ENCODE measurements around the gene OR6N1.

OR6N1 gene

GRCh38 chr1:158771950-158772866 lies at the start of gene OR6N1:
TSS of gene OR6N1 (minus strand) at chr1:158772195. CDS start at chr1:158766682, 5,513 bp downstream.
- ChIA-PET POLR2A (no interaction called here), CTCF (no interaction called here)
- TF ChIP-seq LEF1 (IDR thresholded peaks at IDR 0.05; ENCODE audit: borderline replicate concordance) (no peak), L3MBTL2 (conservative IDR thresholded peaks at IDR 0.05) (no peak), CTBP1 (IDR thresholded peaks at IDR 0.05; ENCODE audit: borderline replicate concordance) (no peak), NFRKB (IDR thresholded peaks at IDR 0.05) (no peak), FOXA1 (IDR thresholded peaks at IDR 0.05) (no peak), BHLHE40 (IDR thresholded peaks at IDR 0.05; ENCODE audit: borderline replicate concordance) (no peak), SP1 (IDR thresholded peaks at IDR 0.05) (no peak), ZNF384 (IDR thresholded peaks at IDR 0.05) (no peak), FOXM1 (IDR thresholded peaks at IDR 0.05; ENCODE audit: borderline replicate concordance) (no peak), FOXK2 (IDR thresholded peaks at IDR 0.05) (no peak), SUZ12 (IDR thresholded peaks at IDR 0.05) (no peak), ELF4 (IDR thresholded peaks at IDR 0.05) (no peak), TARDBP (IDR thresholded peaks at IDR 0.05) (no peak), ARNT (IDR thresholded peaks at IDR 0.05) (no peak)
- TF ChIP-seq, protein P1, sequence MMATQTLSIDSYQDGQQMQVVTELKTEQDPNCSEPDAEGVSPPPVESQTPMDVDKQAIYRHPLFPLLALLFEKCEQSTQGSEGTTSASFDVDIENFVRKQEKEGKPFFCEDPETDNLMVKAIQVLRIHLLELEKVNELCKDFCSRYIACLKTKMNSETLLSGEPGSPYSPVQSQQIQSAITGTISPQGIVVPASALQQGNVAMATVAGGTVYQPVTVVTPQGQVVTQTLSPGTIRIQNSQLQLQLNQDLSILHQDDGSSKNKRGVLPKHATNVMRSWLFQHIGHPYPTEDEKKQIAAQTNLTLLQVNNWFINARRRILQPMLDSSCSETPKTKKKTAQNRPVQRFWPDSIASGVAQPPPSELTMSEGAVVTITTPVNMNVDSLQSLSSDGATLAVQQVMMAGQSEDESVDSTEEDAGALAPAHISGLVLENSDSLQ (IDR thresholded peaks at IDR 0.05) = no peak
- no peak for DNase-seq (ENCODE audit: extremely low spot score)

- DNase-seq (ENCODE audit: extremely low spot score) = no peak
- ChIA-PET POLR2A (no interaction called here), CTCF (no interaction called here)
- TF ChIP-seq ARNT (IDR thresholded peaks at IDR 0.05) = no peak
- TF ChIP-seq CTBP1 (IDR thresholded peaks at IDR 0.05; ENCODE audit: borderline replicate concordance) = no peak
- no peak for TF ChIP-seq L3MBTL2 (conservative IDR thresholded peaks at IDR 0.05)
- TF ChIP-seq FOXA1 (IDR thresholded peaks at IDR 0.05) = no peak
- TF ChIP-seq BHLHE40 (IDR thresholded peaks at IDR 0.05; ENCODE audit: borderline replicate concordance) = no peak
- TF ChIP-seq TARDBP (IDR thresholded peaks at IDR 0.05) = no peak
- no peak for TF ChIP-seq ELF4 (IDR thresholded peaks at IDR 0.05)
- no peak for TF ChIP-seq FOXK2 (IDR thresholded peaks at IDR 0.05)
- TF ChIP-seq HDGF (IDR thresholded peaks at IDR 0.05; ENCODE audit: borderline replicate concordance) = no peak
- TF ChIP-seq NFRKB (IDR thresholded peaks at IDR 0.05) = no peak
- TF ChIP-seq SUZ12 (IDR thresholded peaks at IDR 0.05) = no peak
- TF ChIP-seq ZNF384 (IDR thresholded peaks at IDR 0.05) = no peak
- TF ChIP-seq, protein P1 (IDR thresholded peaks at IDR 0.05) = no peak
- TF ChIP-seq SP1 (IDR thresholded peaks at IDR 0.05) = no peak
- no peak for TF ChIP-seq FOXM1 (IDR thresholded peaks at IDR 0.05; ENCODE audit: borderline replicate concordance)
Measured at GRCh38 chr1:158821723-158822122, 49.7 kb upstream of the OR6N1 start.

DNA sequence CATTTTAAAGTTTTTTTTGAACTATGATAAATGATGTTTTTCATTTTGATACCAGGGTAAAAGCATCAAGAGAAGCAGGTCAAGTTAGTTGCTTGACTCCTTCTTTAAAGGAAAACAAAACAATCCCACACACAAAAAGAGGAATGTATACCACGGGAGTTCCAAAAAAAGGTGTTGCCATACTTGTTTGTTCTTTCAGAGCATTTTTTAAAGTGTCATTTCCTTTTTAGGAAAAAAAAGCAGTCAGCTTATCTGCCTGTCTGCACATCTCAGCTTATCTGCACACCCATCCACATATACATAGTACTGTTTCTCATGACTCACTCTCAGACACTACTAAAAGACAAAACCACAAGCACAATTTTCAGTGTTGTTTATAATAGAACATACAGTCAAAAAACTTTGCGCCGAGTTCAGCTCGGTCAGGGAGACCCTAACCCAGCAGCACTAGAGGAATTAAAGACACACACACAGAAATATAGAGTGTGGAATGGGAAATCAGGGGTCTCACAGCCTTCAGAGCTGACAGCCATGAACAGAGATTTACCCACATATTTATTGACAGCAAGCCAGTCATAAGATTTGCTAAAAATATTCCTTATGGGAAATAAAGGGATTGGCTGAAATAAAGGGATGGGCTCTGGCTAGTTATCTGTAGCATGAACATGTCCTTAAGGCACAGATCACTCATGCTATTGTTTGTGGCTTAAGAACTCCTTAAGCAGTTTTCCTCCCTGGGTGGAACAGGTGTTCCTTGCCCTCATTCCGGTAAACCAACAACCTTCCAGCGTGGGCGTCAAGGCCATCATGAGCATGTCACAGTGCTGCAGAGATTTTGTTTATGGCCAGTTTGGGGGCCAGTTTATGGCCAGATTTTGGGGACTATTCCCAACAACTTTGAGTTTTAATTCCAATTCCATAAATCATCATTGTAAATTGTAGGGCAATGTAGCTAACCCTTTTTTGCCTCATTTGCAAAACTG lies 47.8 kb upstream of the OR6N1 start:
- ChIA-PET POLR2A (no interaction called here), CTCF (no interaction called here)
- no peak for TF ChIP-seq ARNT (IDR thresholded peaks at IDR 0.05)
- TF ChIP-seq BHLHE40 (IDR thresholded peaks at IDR 0.05; ENCODE audit: borderline replicate concordance) = no peak
- no peak for TF ChIP-seq SP1 (IDR thresholded peaks at IDR 0.05)
- no peak for TF ChIP-seq CTBP1 (IDR thresholded peaks at IDR 0.05; ENCODE audit: borderline replicate concordance)
- no peak for TF ChIP-seq SUZ12 (IDR thresholded peaks at IDR 0.05)
- no peak for TF ChIP-seq TARDBP (IDR thresholded peaks at IDR 0.05)
- no peak for TF ChIP-seq NFRKB (IDR thresholded peaks at IDR 0.05)
- TF ChIP-seq, protein P1 (IDR thresholded peaks at IDR 0.05) = no peak
- no peak for TF ChIP-seq FOXA1 (IDR thresholded peaks at IDR 0.05)
- no peak for TF ChIP-seq FOXK2 (IDR thresholded peaks at IDR 0.05)
- TF ChIP-seq LEF1 (IDR thresholded peaks at IDR 0.05; ENCODE audit: borderline replicate concordance) = no peak
- TF ChIP-seq FOXM1 (IDR thresholded peaks at IDR 0.05; ENCODE audit: borderline replicate concordance) = no peak
- TF ChIP-seq HDGF (IDR thresholded peaks at IDR 0.05; ENCODE audit: borderline replicate concordance) = no peak
- no peak for TF ChIP-seq L3MBTL2 (conservative IDR thresholded peaks at IDR 0.05)
- no peak for TF ChIP-seq ZNF384 (IDR thresholded peaks at IDR 0.05)
- TF ChIP-seq ELF4 (IDR thresholded peaks at IDR 0.05) = no peak
- no peak for DNase-seq (ENCODE audit: extremely low spot score)

DNA sequence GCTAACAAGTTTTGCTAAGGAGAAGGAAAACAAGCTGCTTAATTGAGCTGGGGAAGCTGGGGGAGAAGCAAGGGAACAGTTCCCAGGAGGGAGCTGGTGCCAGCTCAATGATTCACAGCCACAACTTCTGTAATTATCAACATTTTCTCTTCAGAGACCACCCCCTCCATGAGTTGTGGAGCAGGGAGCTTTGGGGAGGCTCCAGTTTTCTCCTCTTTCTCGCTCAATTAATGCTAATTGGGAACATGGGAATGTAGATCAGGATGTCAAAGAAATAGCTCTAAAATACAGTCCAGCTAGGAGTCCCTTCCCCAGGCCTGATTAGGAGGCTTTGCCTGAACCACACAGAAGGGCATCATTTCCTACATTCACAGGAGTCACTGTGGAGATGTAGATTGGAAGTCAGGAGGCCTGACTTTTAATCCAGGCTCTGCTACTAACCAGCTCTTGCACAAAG lies 47.0 kb upstream of the OR6N1 start:
- DNase-seq (ENCODE audit: extremely low spot score) = no peak
- POLR2A ChIA-PET = no interaction called here
- TF ChIP-seq, protein P1 (IDR thresholded peaks at IDR 0.05) = no peak
- TF ChIP-seq BHLHE40 (IDR thresholded peaks at IDR 0.05; ENCODE audit: borderline replicate concordance) (no peak), LEF1 (IDR thresholded peaks at IDR 0.05; ENCODE audit: borderline replicate concordance) (no peak), ZNF384 (IDR thresholded peaks at IDR 0.05) (no peak), HDGF (IDR thresholded peaks at IDR 0.05; ENCODE audit: borderline replicate concordance) (no peak), TARDBP (IDR thresholded peaks at IDR 0.05) (no peak), ELF4 (IDR thresholded peaks at IDR 0.05) (no peak), CTBP1 (IDR thresholded peaks at IDR 0.05; ENCODE audit: borderline replicate concordance) (no peak), SP1 (IDR thresholded peaks at IDR 0.05) (no peak), FOXA1 (IDR thresholded peaks at IDR 0.05) (no peak), ARNT (IDR thresholded peaks at IDR 0.05) (no peak), NFRKB (IDR thresholded peaks at IDR 0.05) (no peak), FOXM1 (IDR thresholded peaks at IDR 0.05; ENCODE audit: borderline replicate concordance) (no peak), SUZ12 (IDR thresholded peaks at IDR 0.05) (no peak), FOXK2 (IDR thresholded peaks at IDR 0.05) (no peak), L3MBTL2 (conservative IDR thresholded peaks at IDR 0.05) (no peak)
- CTCF ChIA-PET = no interaction called here
